Measurements from ENCODE around the gene EGR2. TPM values are rescaled to one million over a fixed set of nuclear protein-coding genes. Genes with fewer than 3 reads are reported as not detected.

The EGR2 gene
- total and polyA plus RNA-seq, 10 of the 15 experiments (the other 5 are each of a cell fraction or from before 2014, with no cell fraction given) = 8.3 to 56.5 (median 16.2) TPM

DNA sequence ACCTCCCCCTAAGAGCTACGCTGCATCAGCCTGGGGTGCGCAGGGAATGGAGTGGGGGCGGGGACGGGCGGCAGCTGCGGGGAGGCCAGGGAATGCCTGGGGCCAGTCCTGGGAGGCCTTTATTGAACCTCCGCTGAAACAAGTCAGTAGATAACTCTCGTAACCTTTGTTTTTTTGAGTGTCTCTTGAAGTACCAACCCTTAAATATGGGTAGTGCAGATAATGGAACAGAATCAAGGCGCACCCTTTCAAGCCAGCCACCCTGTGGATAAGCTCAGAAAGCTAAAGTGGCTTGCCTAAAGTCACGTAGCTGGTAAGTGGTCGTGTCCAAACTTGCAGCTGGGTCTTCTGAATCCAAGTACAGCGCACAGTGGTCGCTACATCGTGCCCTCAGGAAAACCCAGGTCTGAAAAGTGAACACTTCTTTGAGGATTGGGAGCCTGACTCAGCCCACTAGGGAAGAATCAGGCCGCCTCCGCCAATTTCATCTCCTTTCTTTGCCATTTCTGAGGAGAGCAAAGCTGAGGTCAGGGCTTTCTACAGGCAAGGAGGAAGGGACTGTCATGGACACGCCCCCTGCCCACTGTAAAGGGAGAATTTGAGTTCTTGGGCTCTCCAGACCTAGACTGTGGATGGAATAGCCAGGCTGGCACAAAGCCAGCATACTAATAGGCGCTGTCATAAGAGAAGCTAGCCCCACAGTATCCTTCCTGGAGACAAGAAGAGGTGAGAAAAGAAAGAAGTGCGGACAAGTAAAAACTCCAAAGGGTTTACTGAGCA is 3.2 kb upstream of the EGR2 start:
- TF ChIP-seq, protein P1, sequence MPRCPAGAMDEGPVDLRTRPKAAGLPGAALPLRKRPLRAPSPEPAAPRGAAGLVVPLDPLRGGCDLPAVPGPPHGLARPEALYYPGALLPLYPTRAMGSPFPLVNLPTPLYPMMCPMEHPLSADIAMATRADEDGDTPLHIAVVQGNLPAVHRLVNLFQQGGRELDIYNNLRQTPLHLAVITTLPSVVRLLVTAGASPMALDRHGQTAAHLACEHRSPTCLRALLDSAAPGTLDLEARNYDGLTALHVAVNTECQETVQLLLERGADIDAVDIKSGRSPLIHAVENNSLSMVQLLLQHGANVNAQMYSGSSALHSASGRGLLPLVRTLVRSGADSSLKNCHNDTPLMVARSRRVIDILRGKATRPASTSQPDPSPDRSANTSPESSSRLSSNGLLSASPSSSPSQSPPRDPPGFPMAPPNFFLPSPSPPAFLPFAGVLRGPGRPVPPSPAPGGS (IDR thresholded peaks at IDR 0.05; ENCODE audit: borderline replicate concordance, insufficient read depth, low read depth, low read length, poor library complexity, severe bottlenecking) = no peak
- TF ChIP-seq, protein P2, sequence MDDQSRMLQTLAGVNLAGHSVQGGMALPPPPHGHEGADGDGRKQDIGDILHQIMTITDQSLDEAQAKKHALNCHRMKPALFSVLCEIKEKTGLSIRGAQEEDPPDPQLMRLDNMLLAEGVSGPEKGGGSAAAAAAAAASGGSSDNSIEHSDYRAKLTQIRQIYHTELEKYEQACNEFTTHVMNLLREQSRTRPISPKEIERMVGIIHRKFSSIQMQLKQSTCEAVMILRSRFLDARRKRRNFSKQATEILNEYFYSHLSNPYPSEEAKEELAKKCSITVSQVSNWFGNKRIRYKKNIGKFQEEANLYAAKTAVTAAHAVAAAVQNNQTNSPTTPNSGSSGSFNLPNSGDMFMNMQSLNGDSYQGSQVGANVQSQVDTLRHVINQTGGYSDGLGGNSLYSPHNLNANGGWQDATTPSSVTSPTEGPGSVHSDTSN (IDR thresholded peaks at IDR 0.05; ENCODE audit: insufficient replicate concordance, low read depth, low read length) = no peak
- no peaks in the 10 kb centered on the region for H3K36me3 ChIP-seq (ENCODE audit: control insufficient read depth in 2 of 2, insufficient read depth in 2 of 2, low read length in 1 of 2)
- no TSS peak for BruUV-seq (replicated peaks)
- DNase-seq (ENCODE audit: low read depth, low spot score) = no peak
- H3K4me3 ChIP-seq = no peak overlapping the region
- H3K79me2 ChIP-seq (ENCODE audit: control insufficient read depth, insufficient read depth, low read length) = peaks cover 15% of the 10 kb centered on the region
- H3K27ac ChIP-seq (ENCODE audit: control insufficient read depth, insufficient read depth) = no peak overlapping the region
- in situ Hi-C loops (cut with MboI) (no loop called here), intact Hi-C loops (cut with micrococcal nuclease; ENCODE audit: unreplicated experiment) (loop anchor here (5.0 kb wide), 2 partner anchors 338 to 382 kb away; no protein-coding TSS in a partner anchor)
- RAD21 ChIA-PET (ENCODE audit: unreplicated experiment) = interaction anchor here (0.7 to 6.5 kb wide), 26 partner anchors 9 to 382 kb away, joined by 3 to 132 read pairs (median 14); partner anchors contain the start of gene ADO
- H2AFZ ChIP-seq (ENCODE audit: control insufficient read depth, low read depth, low read length) = no peak overlapping the region
- H4K20me1 ChIP-seq (ENCODE audit: control insufficient read depth, insufficient read depth) = no peaks in the 10 kb centered on the region
- FAIRE-seq = no peak
- no peak overlapping the region for H3K9ac ChIP-seq (ENCODE audit: control insufficient read depth, insufficient read depth, low read length)
- no peaks in the 10 kb centered on the region; the same call in 2 of the 3 replicates for H3K9me3 ChIP-seq (replicated peaks; ENCODE audit: control insufficient read depth, insufficient read depth, low read length)
- H3K4me2 ChIP-seq (ENCODE audit: control insufficient read depth, insufficient read depth) = peak overlapping the region; percentile 100; the same call in 1 of the 2 replicates
- 60% methylated on average over 19 of the region's 19 CpGs for WGBS (ENCODE audit: insufficient coverage, insufficient replicate concordance, low lambda C conversion rate, missing lambda C conversion rate)
- peaks cover 1 to 8% of the 10 kb centered on the region in 2 experiments; a peak in 3 of 4 replicates for H3K27me3 ChIP-seq (replicated peaks in 1 of 2; ENCODE audit: control insufficient read depth in 2 of 2, insufficient read depth in 2 of 2, low read length in 1 of 2)
- POLR2A ChIA-PET = interaction anchor here (1.2 to 6.5 kb wide), 2 partner anchors 14 to 265 kb away, joined by 3 to 46 read pairs; partner anchors contain the start of gene ADO
- CTCF ChIA-PET = interaction anchor here (0.6 to 7.5 kb wide), 27 partner anchors 11 to 896 kb away, joined by 3 to 123 read pairs (median 5); no protein-coding TSS in a partner anchor
- SMC1A ChIA-PET (ENCODE audit: uncharacterized antibody, unreplicated experiment) = interaction anchor here (0.7 to 7.9 kb wide), 21 partner anchors 9 to 346 kb away, joined by 3 to 131 read pairs (median 5); no protein-coding TSS in a partner anchor
- H3K4me1 ChIP-seq (ENCODE audit: control insufficient read depth, insufficient read depth, low read length) = peaks cover 15% of the 10 kb centered on the region
- no peak for ATAC-seq

Measured in GM12878 (cell line).